Prostate gland (tissue), 2 donors: ENCODE measurements around the gene CLDN19. TPM values are rescaled to one million over a fixed set of nuclear protein-coding genes. Genes with fewer than 3 reads are reported as not detected.

Experiments
- DNase-seq: peaks from one replicate; pipeline ENCODE4 v3.0.0-alpha.2; 2019; ENCODE audit warnings: low spot score
- H3K27ac ChIP-seq, 2 donors: fragments of 200-600 bp; sonication (generic); 2 replicates each; pipeline ENCODE4 v1.5.1; 2017 to 2019
- H3K27me3 ChIP-seq: fragments of 200-600 bp; sonication (generic); replicated peaks from 2 replicates; pipeline ENCODE4 v1.5.1; 2019; ENCODE audit not compliant: insufficient read depth
- H3K36me3 ChIP-seq, 2 donors: fragments of 200-600 bp; sonication (generic); 1 replicate in 1 of 2; 2 replicates in 1 of 2; pipeline versions ENCODE4 v1.5.1 to v1.8.1; 2017 to 2019
- H3K4me1 ChIP-seq: fragments of 200-600 bp; sonication (generic); replicated peaks from 2 replicates; pipeline ENCODE4 v1.5.1; 2019
- H3K4me3 ChIP-seq, 2 donors: fragments of 200-600 bp; sonication (generic); 2 replicates each; pipeline ENCODE4 v1.5.1; 2017 to 2019
- H3K9me3 ChIP-seq: fragments of 200-600 bp; sonication (generic); 2 replicates; pipeline ENCODE4 v1.5.1; 2017
- POLR2A ChIP-seq: fragments of 450-650 bp; IDR thresholded peaks from one replicate; pipeline ENCODE4 v1.6.1; 2016; ENCODE audit warnings: antibody characterized with exemption, mild to moderate bottlenecking
- POLR2AphosphoS5 ChIP-seq: sonication (generic); formaldehyde crosslinking; IDR thresholded peaks from one replicate; pipeline ENCODE4 v1.6.1; 2017; ENCODE audit warnings: antibody characterized with exemption
- WGBS: methylation state at CpG from one replicate; pipeline ENCODE4 v1.1.5; 2018; 5-methylcytosine and 5-hydroxymethylcytosine counted together
- intact Hi-C: fragments of 100-400 bp; cut with DNase I; formaldehyde crosslinking; loops from one replicate; pipeline ENCODE4 v1.14.2; 2022
- total RNA-seq, 2 donors: library from RNA; depleted of rRNA; stranded (reverse); fragments of >200 nt; gene quantifications; one replicate each; pipeline ENCODE4 v1.1.0, GENCODE V29; 2016
- TF ChIP-seq, protein P1 (sequence below), 4 experiments: fragments of 200-600 bp in 2 of 4; fragments of 450-650 bp in 2 of 4; sonication (generic) in 2 of 4; IDR thresholded peaks; 1 replicate in 3 of 4; 2 replicates in 1 of 4; pipeline ENCODE4 v1.5.1; 2016 to 2019; ENCODE audit warnings: antibody characterized with exemption in 4 of 4, mild to moderate bottlenecking in 2 of 4, moderate library complexity in 2 of 4

Gene CLDN19
- total RNA-seq, 2 donors from 2014 or later: 1.1 to 1.5 TPM

DNA sequence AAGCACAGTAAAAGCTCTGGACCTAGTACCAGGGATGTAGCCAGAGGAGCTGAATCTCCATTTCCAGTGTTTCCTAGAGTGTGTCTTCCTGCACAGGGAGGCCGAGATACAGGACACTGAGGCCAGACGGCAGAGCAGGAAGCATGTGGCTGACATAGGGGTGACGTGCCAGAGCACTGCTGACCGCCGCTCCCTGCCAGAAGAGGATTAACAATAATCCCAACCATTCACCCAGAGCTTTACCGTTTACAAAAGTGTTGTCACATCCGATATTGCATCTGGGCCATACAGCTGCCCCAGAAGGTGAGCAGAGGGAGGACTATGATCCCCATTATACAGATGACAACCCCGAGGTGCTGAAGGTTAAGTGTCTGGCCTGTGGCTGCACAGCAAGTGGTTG, 5.8 kb upstream of the CLDN19 start:
- Histone ChIP-seq H3K4me3 (no peak overlapping the region), H3K4me1 (no peaks in the 10 kb centered on the region), H3K36me3 (no peaks in the 10 kb centered on the region), H3K9me3 (no peaks in the 10 kb centered on the region), H3K27me3 (no peaks in the 10 kb centered on the region), H3K27ac (no peak overlapping the region)
- DNase-seq: no peak
- TF ChIP-seq, protein P1, sequence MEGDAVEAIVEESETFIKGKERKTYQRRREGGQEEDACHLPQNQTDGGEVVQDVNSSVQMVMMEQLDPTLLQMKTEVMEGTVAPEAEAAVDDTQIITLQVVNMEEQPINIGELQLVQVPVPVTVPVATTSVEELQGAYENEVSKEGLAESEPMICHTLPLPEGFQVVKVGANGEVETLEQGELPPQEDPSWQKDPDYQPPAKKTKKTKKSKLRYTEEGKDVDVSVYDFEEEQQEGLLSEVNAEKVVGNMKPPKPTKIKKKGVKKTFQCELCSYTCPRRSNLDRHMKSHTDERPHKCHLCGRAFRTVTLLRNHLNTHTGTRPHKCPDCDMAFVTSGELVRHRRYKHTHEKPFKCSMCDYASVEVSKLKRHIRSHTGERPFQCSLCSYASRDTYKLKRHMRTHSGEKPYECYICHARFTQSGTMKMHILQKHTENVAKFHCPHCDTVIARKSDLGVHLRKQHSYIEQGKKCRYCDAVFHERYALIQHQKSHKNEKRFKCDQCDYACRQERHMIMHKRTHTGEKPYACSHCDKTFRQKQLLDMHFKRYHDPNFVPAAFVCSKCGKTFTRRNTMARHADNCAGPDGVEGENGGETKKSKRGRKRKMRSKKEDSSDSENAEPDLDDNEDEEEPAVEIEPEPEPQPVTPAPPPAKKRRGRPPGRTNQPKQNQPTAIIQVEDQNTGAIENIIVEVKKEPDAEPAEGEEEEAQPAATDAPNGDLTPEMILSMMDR (IDR thresholded peaks at IDR 0.05): no peak
- TF ChIP-seq POLR2A (no peak), POLR2AphosphoS5 (no peak)
- intact Hi-C loops: loop anchor here (5.0 kb wide), 1 partner anchor 169 kb away; no protein-coding TSS in a partner anchor
- WGBS: 78% methylated on average over 8 of the region's 8 CpGs

DNA sequence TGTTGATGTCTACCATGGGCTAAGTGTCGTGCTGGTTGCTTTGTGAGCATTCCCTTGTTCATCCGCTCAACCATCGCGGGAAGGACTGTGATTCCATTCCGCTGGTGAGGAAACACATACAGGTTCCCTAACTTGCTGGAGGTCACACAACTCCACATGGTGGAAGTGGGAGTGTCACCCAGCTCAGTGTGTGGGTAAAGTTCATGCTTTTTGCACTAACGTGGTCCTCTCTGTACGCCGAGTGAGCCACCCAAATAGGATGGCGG, 4.0 kb upstream of the CLDN19 start:
- no peaks in the 10 kb centered on the region for H3K4me1 ChIP-seq
- H3K4me3 ChIP-seq: no peak overlapping the region
- DNase-seq: no peak
- H3K36me3 ChIP-seq: no peaks in the 10 kb centered on the region
- H3K9me3 ChIP-seq: no peaks in the 10 kb centered on the region
- intact Hi-C loops: no loop called here
- no peak overlapping the region for H3K27ac ChIP-seq
- TF ChIP-seq POLR2A: no peak
- TF ChIP-seq, protein P1 (IDR thresholded peaks at IDR 0.05): no peak
- WGBS: 93% methylated on average over 9 of the region's 9 CpGs
- H3K27me3 ChIP-seq: no peaks in the 10 kb centered on the region

DNA sequence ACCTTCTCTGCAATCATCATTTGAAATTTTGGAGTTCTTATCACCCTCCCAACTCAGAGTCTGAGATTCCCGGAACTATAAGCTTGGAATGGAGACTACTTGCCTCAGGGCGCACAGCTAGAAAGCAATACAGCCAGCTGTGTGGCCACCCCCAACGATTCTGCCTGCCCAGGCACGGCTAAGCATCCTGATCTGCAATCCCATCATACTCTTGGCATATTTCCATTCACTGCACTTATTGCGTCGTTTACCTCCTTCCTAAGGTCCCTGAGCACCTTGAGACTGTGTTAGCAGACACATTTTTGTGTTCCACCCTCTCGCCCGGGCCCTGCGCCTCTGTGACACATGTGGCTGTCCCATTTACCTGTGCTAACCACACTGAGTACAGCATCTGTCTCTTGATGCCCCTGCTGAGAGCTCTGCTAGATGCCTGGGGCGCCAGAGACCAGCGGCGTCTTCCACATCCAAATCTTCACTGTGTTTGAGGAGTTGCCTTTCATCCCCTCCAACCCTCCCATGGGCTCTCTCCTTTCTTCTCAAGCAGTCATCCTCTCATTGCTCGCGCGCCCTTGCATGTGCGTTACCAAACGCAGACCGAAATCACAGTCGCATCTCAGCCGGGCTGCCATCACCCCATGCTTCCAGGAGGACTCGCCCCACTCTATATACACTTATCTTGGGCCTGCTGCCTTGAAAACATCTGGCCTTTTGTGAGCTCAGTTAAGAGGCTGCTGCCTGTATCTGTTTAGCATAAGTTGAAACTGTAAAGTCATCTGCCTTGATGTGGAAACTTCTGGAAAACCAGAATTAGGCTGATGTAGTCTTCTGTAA, 3.5 kb upstream of the CLDN19 start:
- TF ChIP-seq, protein P1 (IDR thresholded peaks at IDR 0.05): no peak
- peak; percentile 70 for TF ChIP-seq POLR2AphosphoS5
- no peak overlapping the region for H3K27ac ChIP-seq
- no peaks in the 10 kb centered on the region for H3K27me3 ChIP-seq
- WGBS: 73% methylated on average over 21 of the region's 21 CpGs
- H3K36me3 ChIP-seq: no peaks in the 10 kb centered on the region
- no peaks in the 10 kb centered on the region for H3K9me3 ChIP-seq
- peak; percentile 76 for DNase-seq
- H3K4me1 ChIP-seq: no peaks in the 10 kb centered on the region
- intact Hi-C loops: no loop called here
- no peak overlapping the region for H3K4me3 ChIP-seq

DNA sequence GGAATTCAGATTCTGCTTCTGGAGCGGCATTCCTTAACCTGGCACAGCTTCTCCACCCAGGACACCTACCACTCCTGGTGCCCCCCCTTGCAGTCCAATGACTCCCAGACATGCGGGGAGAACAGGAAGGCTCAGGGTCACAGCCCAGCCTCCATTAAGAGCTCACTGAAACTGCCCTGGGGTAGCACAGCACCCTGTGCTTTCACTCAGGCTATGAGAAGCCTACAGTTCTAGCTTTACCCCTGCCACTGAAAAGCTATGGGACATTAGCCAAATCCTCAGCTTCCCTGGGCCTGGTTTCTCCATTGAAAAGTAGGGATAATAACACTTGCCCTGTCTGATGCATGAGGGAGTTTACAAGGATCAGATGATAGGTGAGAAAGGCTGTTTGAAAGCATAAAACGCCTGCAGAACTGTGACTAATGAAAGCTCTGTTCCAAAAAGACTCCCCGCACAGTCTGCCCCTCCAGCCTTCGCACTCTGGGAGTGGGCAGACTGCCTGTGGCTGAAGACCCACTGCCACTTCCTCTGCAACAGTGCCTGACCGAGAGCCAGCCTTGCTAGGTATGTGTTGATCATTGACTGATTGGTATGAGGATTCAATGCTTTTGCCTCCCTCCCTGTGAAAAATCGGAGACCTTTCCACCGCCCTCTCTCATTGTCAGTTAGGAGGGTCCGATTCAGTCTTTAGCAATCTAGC, 2.7 kb upstream of the CLDN19 start:
- Histone ChIP-seq H3K4me3 (no peak overlapping the region), H3K27me3 (no peaks in the 10 kb centered on the region), H3K36me3 (no peaks in the 10 kb centered on the region), H3K27ac (peak overlapping the region in 1 of 2 donors; percentile 33), H3K4me1 (no peaks in the 10 kb centered on the region), H3K9me3 (no peaks in the 10 kb centered on the region)
- TF ChIP-seq POLR2AphosphoS5 (no peak), POLR2A (no peak)
- TF ChIP-seq, protein P1 (IDR thresholded peaks at IDR 0.05): no peak
- no peak for DNase-seq
- 57% methylated on average over 9 of the region's 9 CpGs for WGBS
- intact Hi-C loops: no loop called here

DNA sequence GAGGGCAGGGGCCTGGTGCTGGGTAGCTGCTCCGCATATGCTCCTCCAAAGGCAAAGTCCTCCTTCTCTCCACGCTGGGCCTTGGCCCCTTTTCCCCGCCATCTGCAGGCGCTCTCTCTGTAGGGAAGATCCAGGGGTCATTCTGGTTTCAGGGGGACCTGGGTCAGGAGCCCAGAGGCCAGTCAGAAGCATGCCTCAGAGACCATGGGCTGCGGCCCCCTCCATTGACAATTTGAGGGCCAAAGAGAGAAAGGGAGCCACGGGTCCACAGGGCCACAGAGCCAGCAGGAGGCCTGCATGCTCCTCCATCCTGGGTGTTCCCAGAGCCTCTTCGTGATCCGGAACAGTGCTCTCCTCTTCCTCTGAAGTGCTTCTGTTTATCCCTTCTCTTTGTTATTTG, 2.1 kb upstream of the CLDN19 start:
- Histone ChIP-seq H3K36me3 (no peaks in the 10 kb centered on the region), H3K27ac (no peak overlapping the region), H3K9me3 (no peaks in the 10 kb centered on the region), H3K4me1 (no peaks in the 10 kb centered on the region), H3K27me3 (no peaks in the 10 kb centered on the region), H3K4me3 (no peak overlapping the region)
- no peak for DNase-seq
- WGBS: 86% methylated on average over 8 of the region's 8 CpGs
- TF ChIP-seq, protein P1 (IDR thresholded peaks at IDR 0.05): no peak
- no peak for TF ChIP-seq POLR2A
- no peak for TF ChIP-seq POLR2AphosphoS5
- intact Hi-C loops: no loop called here
